ENCODE data around the gene TFF1.

Gene TFF1

GRCh38 chr21:42352441-42353095, 13.8 kb downstream of the TFF1 start:
- Mint-ChIP-seq H3K36me3 (ENCODE audit: low read depth) (peaks cover 5% of the 10 kb centered on the region), H3K9me3 (peaks cover 39% of the 10 kb centered on the region), H3K4me3 (no peak overlapping the region), H3K27ac (no peak overlapping the region), H3K27me3 (ENCODE audit: low read depth) (peaks cover 6% of the 10 kb centered on the region), H3K4me1 (ENCODE audit: low read depth) (peaks cover 3% of the 10 kb centered on the region)

DNA sequence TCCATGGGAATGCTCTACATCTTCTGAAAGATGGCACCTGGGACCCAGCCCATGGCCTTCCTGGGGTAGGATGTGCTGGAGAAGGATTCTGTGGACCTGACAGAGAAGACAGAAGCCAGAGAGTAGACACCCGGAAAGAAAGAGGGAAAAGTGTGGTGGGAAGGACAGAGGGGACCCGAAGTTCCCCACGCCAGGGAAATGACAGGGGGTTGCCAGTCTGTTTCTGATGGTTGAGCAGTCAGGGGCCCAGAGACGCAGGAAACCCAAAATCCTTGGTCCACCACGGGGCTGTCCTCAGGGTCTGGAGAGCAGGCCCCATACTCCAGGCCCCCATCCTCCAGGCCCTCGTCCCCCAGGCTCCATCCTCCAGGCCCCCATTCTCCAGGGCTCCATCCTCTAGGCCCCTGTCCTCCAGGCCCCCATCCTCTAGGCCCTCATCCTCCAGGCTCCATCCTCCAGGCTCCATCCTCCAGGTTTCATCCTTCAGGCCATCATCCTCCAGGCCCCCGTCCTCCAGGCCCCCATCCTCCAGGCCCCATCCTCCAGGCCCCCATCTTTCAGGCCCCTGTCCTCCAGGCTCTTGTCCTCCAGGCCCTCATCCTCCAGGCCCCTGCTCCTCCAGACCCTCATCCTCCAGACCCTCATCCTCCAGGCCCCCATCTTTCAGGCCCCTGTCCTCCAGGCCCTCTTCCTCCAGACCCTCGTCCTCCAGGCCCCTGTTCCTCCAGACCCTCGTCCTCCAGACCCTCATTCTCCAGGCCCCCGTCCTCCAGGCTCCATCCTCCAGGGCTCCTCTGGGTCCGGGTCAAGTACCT, 14.5 kb downstream of the TFF1 start:
- Mint-ChIP-seq H3K4me1 (ENCODE audit: low read depth) (peaks cover 1% of the 10 kb centered on the region), H3K36me3 (ENCODE audit: low read depth) (peaks cover 5% of the 10 kb centered on the region), H3K9me3 (peaks cover 32% of the 10 kb centered on the region), H3K27ac (no peak overlapping the region), H3K27me3 (ENCODE audit: low read depth) (peaks cover 6% of the 10 kb centered on the region), H3K4me3 (no peak overlapping the region)

DNA sequence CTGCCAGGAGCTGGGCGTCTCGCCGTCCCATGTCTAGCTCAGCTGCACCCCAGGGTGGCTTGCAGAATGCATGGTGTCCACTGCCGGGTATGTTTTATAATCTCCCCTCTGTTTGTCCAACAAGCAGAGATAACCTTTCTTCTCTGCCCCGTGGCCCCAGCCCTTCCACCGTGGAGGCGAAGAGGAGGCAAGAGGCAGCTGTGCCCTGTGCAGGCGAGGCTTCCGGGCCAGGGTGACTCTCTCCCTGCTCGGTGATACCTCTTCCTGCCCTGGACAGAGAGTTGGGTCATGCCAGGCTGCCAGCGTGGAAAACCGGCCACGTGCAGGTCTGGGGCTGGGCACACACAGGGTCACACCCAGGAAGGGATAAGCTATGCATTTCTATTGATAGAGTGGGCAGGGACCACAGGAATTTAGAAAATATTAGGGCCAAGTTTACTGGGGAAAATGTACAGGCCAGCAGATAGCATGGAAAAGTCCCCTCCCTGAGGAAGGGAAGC, 15.4 kb downstream of the TFF1 start, which contains the start of gene TFF2:
TSS of gene TFF2 (minus strand) at position 68 of the 500 bp plus-strand sequence. CDS start at position 31, 37 bp downstream.
- peaks cover 24% of the 10 kb centered on the region for H3K9me3 Mint-ChIP-seq
- peaks cover 5% of the 10 kb centered on the region for H3K36me3 Mint-ChIP-seq (ENCODE audit: low read depth)
- H3K4me1 Mint-ChIP-seq (ENCODE audit: low read depth): peaks cover 1% of the 10 kb centered on the region
- H3K27me3 Mint-ChIP-seq (ENCODE audit: low read depth): peaks cover 6% of the 10 kb centered on the region
- no peak within 1 kb of the TSS for H3K4me3 Mint-ChIP-seq
- H3K27ac Mint-ChIP-seq: no peak within 1 kb of the TSS

- H3K27ac Mint-ChIP-seq: no peak overlapping the region
- no peak overlapping the region for H3K4me3 Mint-ChIP-seq
- peaks cover 18% of the 10 kb centered on the region for H3K9me3 Mint-ChIP-seq
- H3K4me1 Mint-ChIP-seq (ENCODE audit: low read depth): peaks cover 1% of the 10 kb centered on the region
- H3K27me3 Mint-ChIP-seq (ENCODE audit: low read depth): peaks cover 6% of the 10 kb centered on the region
- H3K36me3 Mint-ChIP-seq (ENCODE audit: low read depth): peaks cover 5% of the 10 kb centered on the region
Measured at GRCh38 chr21:42350318-42350910, 15.9 kb downstream of the TFF1 start.

DNA sequence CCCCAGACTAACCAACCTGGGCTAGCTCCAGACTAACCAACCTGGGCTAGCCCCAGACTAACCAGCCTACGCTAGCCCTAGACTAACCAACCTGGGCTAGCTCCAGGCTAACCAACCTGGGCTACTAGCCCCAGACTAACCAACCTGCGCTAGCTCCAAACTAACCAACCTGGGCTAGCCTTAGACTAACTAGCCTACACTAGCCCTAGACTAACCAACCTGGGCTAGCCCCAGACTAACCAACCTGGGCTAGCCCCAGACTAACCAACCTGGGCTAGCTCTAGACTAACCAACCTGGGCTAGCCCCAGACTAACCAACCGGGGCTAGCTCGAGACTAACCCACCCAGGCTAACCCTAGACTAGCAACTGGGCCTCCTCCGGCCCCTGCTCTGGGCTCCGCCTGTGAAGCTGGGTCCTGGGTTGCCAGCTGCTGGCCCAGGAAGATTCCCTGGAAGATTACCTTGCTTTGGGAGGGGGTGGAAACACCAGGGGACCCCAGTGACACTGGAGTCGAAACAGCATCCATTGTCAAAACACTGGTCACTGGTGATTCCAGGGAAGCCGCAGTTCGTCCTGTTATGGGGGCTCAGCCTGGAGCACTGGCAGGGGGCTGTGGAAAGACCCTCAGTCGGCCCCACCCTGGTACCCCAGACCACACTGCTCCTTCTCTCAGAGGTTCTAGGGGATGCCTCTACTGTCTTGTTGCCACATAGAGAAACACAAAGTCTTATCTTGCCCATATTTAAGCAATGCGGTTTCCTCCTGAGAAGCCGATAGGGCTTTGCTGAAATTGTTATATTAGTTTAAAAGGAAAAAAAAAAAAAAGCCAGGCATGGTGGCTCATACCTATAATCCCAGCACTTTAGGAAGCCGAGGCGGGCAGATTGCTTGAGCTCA, 16.7 kb downstream of the TFF1 start:
- peaks cover 11% of the 10 kb centered on the region for H3K9me3 Mint-ChIP-seq
- H3K27ac Mint-ChIP-seq: no peak overlapping the region
- H3K36me3 Mint-ChIP-seq (ENCODE audit: low read depth): peaks cover under 1% of the 10 kb centered on the region
- peaks cover 1% of the 10 kb centered on the region for H3K4me1 Mint-ChIP-seq (ENCODE audit: low read depth)
- H3K4me3 Mint-ChIP-seq: no peak overlapping the region
- H3K27me3 Mint-ChIP-seq (ENCODE audit: low read depth): peaks cover 6% of the 10 kb centered on the region

DNA sequence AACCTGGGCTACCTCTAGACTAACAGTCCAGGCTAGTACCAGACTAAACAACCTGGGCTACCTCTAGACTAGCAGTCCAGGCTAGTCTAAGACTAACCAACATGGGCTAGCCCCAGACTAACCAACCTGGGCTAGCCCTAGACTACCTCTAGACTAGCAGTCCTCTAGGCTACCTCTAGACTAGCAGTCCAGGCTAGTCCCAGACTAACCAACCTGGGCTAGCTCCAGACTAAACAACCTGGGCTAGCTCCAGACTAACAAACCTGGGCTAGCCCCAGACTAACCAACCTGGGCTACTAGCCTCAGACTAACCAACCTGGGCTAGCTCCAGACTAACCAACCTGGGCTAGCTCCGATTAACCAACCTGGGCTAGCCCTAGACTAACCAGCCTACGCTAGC, 17.6 kb downstream of the TFF1 start:
- no peak overlapping the region for H3K4me3 Mint-ChIP-seq
- H3K27ac Mint-ChIP-seq: no peak overlapping the region
- peaks cover 1% of the 10 kb centered on the region for H3K4me1 Mint-ChIP-seq (ENCODE audit: low read depth)
- no peaks in the 10 kb centered on the region for H3K36me3 Mint-ChIP-seq (ENCODE audit: low read depth)
- H3K27me3 Mint-ChIP-seq (ENCODE audit: low read depth): peaks cover 5% of the 10 kb centered on the region
- H3K9me3 Mint-ChIP-seq: peaks cover 4% of the 10 kb centered on the region

DNA sequence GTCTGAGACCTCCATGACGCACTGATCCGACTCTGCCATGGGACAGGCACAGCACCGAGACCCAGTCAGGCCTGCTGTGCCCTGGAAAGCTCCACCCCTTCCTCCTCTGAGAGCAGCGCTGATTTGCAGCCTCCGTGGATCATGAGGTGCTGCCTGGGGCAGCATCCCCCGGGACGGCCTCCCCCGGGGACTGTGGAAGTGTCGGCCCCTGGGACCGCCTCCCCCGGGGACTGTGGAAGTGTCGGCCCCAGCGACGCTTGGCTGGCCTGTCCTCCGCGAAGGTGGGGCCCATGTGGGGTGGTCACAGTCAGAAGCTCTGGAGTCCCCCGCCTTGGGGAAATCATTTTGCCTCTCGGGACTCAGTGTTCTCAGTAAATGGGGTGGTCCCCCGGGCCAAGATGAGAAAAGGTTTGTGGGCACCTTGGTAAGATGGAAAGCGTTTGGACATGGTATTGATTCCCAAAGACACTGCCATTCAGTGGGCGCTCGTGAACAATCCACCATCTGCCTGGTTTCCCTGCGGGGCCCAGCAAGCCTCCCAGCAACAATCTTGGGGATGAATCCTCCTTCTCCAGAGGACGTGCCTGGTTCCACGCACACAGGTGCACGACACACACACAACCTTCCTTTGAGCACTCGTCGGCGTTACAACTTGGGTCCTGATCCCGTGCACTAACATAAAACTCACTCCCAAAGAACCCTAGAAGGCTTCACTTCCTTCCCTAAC, 18.6 kb downstream of the TFF1 start:
- Mint-ChIP-seq H3K4me3 (no peak overlapping the region), H3K4me1 (ENCODE audit: low read depth) (no peaks in the 10 kb centered on the region), H3K27me3 (ENCODE audit: low read depth) (no peaks in the 10 kb centered on the region), H3K9me3 (no peaks in the 10 kb centered on the region), H3K36me3 (ENCODE audit: low read depth) (no peaks in the 10 kb centered on the region), H3K27ac (no peak overlapping the region)

DNA sequence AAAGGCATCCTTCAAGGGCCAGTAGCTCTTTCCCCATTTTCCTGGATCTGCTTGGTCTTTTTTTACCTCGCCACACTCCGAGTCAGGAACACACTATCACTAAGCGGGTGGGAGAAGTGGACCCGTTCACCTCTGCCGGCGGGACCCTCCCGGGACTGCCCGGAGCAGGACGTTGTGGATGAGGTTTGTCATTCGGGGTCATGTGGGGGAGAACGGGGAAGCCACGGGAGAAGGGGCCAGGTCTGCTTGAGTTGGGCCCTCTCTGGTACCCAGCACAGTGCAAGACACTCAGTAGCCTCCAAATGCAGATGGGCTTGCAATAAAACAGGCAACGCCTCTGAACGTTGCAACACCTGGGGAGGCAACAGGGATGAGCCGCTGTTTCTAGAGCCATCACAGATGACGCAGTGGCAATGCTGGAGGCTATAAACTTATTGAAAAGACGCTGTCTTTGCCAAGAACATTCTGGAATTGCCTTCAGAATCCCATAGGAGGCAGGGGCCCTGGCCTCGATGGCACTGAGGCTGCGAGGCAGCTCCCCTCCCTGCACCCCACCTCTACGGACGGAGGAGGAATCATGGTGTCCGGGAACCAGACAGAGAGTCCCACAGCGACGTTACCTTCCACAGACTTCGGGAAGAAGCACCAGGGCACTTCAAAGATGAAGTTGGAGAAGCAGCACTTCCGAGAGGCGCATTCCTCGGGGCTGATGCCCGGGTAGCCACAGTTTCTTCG, 19.3 kb downstream of the TFF1 start:
- H3K4me1 Mint-ChIP-seq (ENCODE audit: low read depth): no peaks in the 10 kb centered on the region

GRCh38 chr21:42346441-42346840, 19.9 kb downstream of the TFF1 start:
- H3K4me1 Mint-ChIP-seq (ENCODE audit: low read depth): no peaks in the 10 kb centered on the region
- no peaks in the 10 kb centered on the region for H3K36me3 Mint-ChIP-seq (ENCODE audit: low read depth)
- H3K27ac Mint-ChIP-seq: no peak overlapping the region
- H3K4me3 Mint-ChIP-seq: no peak overlapping the region
- no peaks in the 10 kb centered on the region for H3K27me3 Mint-ChIP-seq (ENCODE audit: low read depth)
- H3K9me3 Mint-ChIP-seq: no peaks in the 10 kb centered on the region

More for the DNA sequence above, 19.3 kb downstream of the TFF1 start:
- Mint-ChIP-seq H3K9me3 (no peaks in the 10 kb centered on the region), H3K4me3 (no peak overlapping the region), H3K27me3 (ENCODE audit: low read depth) (no peaks in the 10 kb centered on the region), H3K36me3 (ENCODE audit: low read depth) (no peaks in the 10 kb centered on the region), H3K27ac (no peak overlapping the region)

- H3K27ac Mint-ChIP-seq: no peak overlapping the region
- no peaks in the 10 kb centered on the region for H3K27me3 Mint-ChIP-seq (ENCODE audit: low read depth)
- no peaks in the 10 kb centered on the region for H3K9me3 Mint-ChIP-seq
- no peaks in the 10 kb centered on the region for H3K4me1 Mint-ChIP-seq (ENCODE audit: low read depth)
- H3K36me3 Mint-ChIP-seq (ENCODE audit: low read depth): no peaks in the 10 kb centered on the region
- H3K4me3 Mint-ChIP-seq: no peak overlapping the region
Measured at GRCh38 chr21:42344631-42345030, 21.7 kb downstream of the TFF1 start.

DNA sequence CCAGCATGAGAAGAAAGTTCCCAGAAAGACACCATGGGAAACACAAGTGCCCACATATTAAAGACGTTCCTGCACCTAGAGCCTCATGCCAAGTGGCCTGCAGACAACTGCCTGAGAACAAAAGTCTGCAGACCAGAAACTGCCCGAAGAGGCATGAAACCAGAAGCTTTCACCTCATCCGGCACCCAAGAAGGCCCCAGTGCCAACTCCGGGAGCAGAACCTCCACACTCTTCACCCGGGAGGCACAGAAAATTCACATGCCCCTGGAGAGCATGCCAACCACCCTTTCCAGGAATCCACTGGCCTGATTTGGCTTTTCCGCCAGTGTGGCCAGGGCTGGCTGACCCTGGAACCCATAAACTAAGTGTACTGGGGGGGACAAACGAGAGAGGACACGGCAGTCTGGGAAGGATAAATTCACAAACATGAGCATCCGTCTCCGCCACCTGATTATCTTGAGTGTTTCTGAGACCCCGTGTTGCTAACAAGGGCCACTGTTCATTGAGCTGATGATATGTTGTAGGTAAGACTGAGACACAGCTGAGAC, 22.3 kb downstream of the TFF1 start:
- no peaks in the 10 kb centered on the region for H3K27me3 Mint-ChIP-seq (ENCODE audit: low read depth)
- no peaks in the 10 kb centered on the region for H3K36me3 Mint-ChIP-seq (ENCODE audit: low read depth)
- no peaks in the 10 kb centered on the region for H3K9me3 Mint-ChIP-seq
- H3K4me3 Mint-ChIP-seq: no peak overlapping the region
- no peak overlapping the region for H3K27ac Mint-ChIP-seq
- H3K4me1 Mint-ChIP-seq (ENCODE audit: low read depth): no peaks in the 10 kb centered on the region

GRCh38 chr21:42343556-42343955, 22.8 kb downstream of the TFF1 start:
- no peak overlapping the region for H3K4me3 Mint-ChIP-seq
- peaks cover 2% of the 10 kb centered on the region for H3K4me1 Mint-ChIP-seq (ENCODE audit: low read depth)
- no peaks in the 10 kb centered on the region for H3K27me3 Mint-ChIP-seq (ENCODE audit: low read depth)
- no peaks in the 10 kb centered on the region for H3K9me3 Mint-ChIP-seq
- no peak overlapping the region for H3K27ac Mint-ChIP-seq
- H3K36me3 Mint-ChIP-seq (ENCODE audit: low read depth): no peaks in the 10 kb centered on the region

DNA sequence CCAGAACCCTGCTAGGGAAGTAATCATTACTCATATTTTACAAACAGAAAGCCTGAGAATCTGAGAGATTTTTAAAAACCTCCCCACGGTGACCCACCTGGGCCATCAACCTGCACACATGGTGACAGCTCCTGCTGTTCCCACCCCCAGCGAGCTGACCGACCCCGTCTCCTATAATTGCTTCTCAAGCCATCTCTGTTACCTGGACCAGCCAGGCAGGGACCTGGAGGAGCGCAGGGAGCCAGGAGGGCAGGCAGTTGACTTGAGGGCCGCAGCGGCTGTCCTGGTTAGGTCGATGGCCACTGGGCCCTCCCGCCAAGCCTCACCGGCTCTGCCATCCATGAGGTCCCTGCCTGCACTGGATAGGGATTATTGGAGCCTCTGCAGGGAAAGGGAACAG, 23.2 kb downstream of the TFF1 start:
- H3K4me3 Mint-ChIP-seq: no peak overlapping the region
- H3K27me3 Mint-ChIP-seq (ENCODE audit: low read depth): no peaks in the 10 kb centered on the region
- no peak overlapping the region for H3K27ac Mint-ChIP-seq
- H3K9me3 Mint-ChIP-seq: no peaks in the 10 kb centered on the region
- H3K36me3 Mint-ChIP-seq (ENCODE audit: low read depth): no peaks in the 10 kb centered on the region
- H3K4me1 Mint-ChIP-seq (ENCODE audit: low read depth): peaks cover 3% of the 10 kb centered on the region
